Nephron (organoid): ENCODE results near the gene MEN1.

Experiments used
- H3K27ac Mint-ChIP-seq, 3 experiments: 2 replicates each; pipeline ENCODE4 v1.8.0; 2020; ENCODE audit warnings: mixed read lengths in 3 of 3, mild to moderate bottlenecking in 2 of 3, moderate library complexity in 1 of 3
- H3K27me3 Mint-ChIP-seq: 2 replicates; pipeline ENCODE4 v1.8.0; 2021; ENCODE audit warnings: low read depth, mild to moderate bottlenecking, moderate library complexity, mixed read lengths
- H3K36me3 Mint-ChIP-seq: 2 replicates; pipeline ENCODE4 v1.8.0; 2020; ENCODE audit warnings: low read depth, mixed read lengths
- H3K4me1 Mint-ChIP-seq: 2 replicates; pipeline ENCODE4 v1.8.0; 2020; ENCODE audit warnings: mixed read lengths
- H3K4me3 Mint-ChIP-seq, 3 experiments: 2 replicates each; pipeline ENCODE4 v1.8.0; 2020; ENCODE audit warnings: mild to moderate bottlenecking in 3 of 3, mixed read lengths in 3 of 3, moderate library complexity in 2 of 3
- H3K9me3 Mint-ChIP-seq: 2 replicates; pipeline ENCODE4 v1.8.0; 2020; ENCODE audit warnings: mixed read lengths
- TF ChIP-seq, protein P1 (sequence below), 3 experiments: fragments of 200-600 bp; sonication (generic); IDR thresholded peaks; one replicate each; pipeline ENCODE4 v1.5.0; 2021; ENCODE audit warnings: antibody characterized with exemption in 3 of 3; ENCODE audit not compliant: unreplicated experiment in 3 of 3

Gene MEN1

DNA sequence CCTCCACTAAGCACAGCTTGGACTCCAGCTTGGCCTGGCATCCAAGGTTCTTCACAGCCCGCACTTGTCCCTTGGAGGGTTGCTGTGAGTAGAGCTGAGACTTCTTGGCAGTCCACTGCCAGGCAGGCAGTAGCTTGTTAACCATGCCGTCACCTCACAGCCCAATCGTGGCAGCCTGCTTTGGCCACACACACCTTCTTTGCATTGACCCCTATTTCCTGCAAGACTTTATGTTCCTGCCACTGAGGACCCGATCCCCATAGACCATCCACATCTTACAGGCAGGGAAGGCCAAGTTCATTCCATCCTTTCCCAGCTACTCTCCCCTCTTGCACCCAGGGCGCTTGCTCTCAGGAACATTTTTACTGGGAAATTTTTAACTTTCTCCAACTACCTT lies 48.1 kb downstream of the MEN1 start:
- Mint-ChIP-seq H3K9me3 (no peaks in the 10 kb centered on the region), H3K4me3 (peak overlapping the region; percentile 8 to 18 (median 14)), H3K4me1 (peaks cover 62% of the 10 kb centered on the region), H3K36me3 (peaks cover 39% of the 10 kb centered on the region), H3K27ac (peak overlapping the region; percentile 59 to 86 (median 83)), H3K27me3 (no peaks in the 10 kb centered on the region)
- TF ChIP-seq, protein P1, sequence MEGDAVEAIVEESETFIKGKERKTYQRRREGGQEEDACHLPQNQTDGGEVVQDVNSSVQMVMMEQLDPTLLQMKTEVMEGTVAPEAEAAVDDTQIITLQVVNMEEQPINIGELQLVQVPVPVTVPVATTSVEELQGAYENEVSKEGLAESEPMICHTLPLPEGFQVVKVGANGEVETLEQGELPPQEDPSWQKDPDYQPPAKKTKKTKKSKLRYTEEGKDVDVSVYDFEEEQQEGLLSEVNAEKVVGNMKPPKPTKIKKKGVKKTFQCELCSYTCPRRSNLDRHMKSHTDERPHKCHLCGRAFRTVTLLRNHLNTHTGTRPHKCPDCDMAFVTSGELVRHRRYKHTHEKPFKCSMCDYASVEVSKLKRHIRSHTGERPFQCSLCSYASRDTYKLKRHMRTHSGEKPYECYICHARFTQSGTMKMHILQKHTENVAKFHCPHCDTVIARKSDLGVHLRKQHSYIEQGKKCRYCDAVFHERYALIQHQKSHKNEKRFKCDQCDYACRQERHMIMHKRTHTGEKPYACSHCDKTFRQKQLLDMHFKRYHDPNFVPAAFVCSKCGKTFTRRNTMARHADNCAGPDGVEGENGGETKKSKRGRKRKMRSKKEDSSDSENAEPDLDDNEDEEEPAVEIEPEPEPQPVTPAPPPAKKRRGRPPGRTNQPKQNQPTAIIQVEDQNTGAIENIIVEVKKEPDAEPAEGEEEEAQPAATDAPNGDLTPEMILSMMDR (IDR thresholded peaks at IDR 0.05; ENCODE audit: unreplicated experiment in 3 of 3) = no peak

DNA sequence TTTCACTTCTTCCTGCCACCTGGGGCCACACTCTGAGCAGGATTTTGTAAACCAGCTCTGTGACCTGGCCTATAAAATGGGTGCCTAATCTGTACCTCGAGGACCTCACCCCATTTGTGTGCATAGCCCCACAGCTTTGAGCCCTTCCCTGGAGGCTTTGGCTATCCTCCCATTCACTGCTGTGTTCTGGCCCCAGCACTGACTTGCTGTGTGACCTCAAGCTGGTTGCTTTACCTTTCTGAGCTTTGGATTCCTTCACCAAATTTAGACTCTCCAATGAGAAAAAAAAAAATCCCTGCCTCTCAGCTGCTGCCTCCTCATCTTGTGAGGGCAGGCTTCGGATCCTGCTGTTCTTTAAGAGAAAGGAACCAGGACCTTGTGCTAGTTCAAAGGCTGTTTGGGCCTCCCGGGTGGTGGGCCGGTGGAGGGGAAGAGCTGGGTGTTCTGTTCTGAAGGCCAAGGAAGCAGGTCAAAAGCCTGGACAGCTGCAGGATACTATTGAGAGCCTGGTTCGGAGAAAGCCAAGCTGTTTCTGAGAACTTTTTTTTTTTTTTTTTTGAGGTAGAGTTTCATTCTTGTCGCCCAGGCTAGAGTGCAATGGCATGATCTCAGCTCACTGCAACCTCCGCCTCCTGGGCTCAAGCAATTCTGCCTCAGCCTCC lies 49.5 kb downstream of the MEN1 start:
- H3K4me3 Mint-ChIP-seq = peak overlapping the region in 2 of 3 experiments; percentile 15 to 49
- TF ChIP-seq, protein P1 (IDR thresholded peaks at IDR 0.05; ENCODE audit: unreplicated experiment in 3 of 3) = no peak
- H3K9me3 Mint-ChIP-seq = no peaks in the 10 kb centered on the region

DNA sequence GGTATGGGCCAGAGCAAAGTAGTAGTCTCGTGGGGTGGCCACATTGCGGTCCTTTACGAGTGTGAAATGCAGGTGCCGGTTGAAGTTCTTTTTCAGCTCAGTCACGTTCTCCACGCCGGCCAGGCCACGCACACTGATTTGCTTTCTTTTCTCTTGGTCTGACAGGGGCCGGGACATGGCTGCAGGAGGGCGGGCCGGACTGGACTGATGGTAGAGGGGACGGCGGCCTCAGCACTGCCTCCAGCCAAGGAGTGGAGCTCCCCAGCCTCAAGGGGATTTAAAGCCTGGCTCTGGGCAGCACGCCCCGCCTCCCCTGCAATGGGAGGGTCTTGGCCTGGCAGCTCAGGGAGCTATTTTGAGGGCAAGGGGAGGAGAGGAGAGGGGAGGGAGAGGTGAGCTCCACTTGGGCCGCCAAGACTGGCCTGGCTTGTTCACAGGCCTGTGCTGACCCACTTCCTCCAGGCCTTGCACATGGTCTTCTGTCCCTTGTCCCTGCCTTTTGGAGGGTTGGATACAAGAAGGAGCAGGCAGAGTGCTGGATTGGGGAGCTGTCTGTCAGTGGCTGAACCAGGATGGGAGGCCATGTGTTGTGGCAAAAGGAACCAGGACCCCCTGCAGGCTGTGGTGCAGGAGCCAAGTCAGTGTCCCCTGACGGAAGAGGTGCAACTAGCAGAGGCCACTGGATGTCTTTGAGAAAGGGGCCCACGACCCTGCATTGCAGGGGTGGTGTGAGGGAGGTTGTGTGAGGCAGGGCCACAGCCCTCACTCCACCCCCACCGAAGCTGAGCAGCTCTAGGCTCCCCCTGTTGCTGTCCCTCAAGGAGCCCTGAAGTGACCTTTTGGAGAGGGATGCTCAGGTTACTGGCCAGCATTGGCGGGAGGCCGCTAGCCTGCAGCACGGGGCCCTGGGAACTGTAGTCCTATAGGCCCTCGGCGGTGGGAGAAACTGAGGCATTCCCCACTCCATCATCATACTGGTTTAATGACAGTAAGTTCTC lies 50.3 kb downstream of the MEN1 start, which contains the start of gene PYGM:
TSS of gene PYGM (minus strand) at position 253 of the 998 bp plus-strand sequence. CDS start at position 177, 76 bp downstream.
- Mint-ChIP-seq H3K4me3 (peak within 1 kb of the TSS; percentile 47 to 61 (median 54)), H3K27ac (peak within 1 kb of the TSS; percentile 83 to 91 (median 88)), H3K9me3 (no peaks in the 10 kb centered on the region), H3K4me1 (peaks cover 57% of the 10 kb centered on the region), H3K36me3 (peaks cover 24% of the 10 kb centered on the region), H3K27me3 (no peaks in the 10 kb centered on the region)
- TF ChIP-seq, protein P1 (IDR thresholded peaks at IDR 0.05; ENCODE audit: unreplicated experiment in 3 of 3) = no peak

More for the DNA sequence above, 49.5 kb downstream of the MEN1 start:
- Mint-ChIP-seq H3K36me3 (peaks cover 31% of the 10 kb centered on the region), H3K27ac (peak overlapping the region; percentile 80 to 85 (median 83)), H3K27me3 (no peaks in the 10 kb centered on the region), H3K4me1 (peaks cover 62% of the 10 kb centered on the region)

DNA sequence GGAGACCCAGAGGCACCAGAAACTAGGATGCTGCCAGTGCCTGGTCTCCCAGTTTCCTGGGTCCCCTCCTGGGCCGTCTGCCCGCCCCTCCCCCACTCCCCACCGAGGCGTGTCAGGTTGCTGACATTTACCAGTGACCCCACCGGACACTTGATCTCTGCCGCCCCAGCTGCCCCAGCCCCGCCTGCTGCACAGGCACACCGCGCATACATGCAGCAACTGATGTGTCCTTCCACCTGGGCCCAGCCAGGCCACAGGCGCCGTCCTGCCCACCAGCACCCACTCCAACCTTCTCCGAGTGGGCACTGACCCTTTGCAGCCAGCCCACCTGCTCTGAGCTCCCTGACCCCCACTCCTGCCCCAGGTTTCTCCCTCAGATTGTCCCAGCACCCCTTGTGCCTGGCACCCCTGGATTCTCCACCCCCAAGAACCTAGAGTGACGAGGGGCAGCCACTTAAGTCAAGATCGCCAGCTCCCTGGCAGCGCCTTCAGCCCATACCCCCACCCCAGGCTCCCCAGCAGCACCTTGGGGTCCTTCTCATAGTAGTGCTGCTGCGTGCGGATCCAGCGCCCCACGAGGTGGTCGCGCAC lies 51.1 kb downstream of the MEN1 start:
- H3K4me3 Mint-ChIP-seq = peak overlapping the region; percentile 47 to 61 (median 54)
- H3K27me3 Mint-ChIP-seq = no peaks in the 10 kb centered on the region
- H3K9me3 Mint-ChIP-seq = no peaks in the 10 kb centered on the region
- H3K27ac Mint-ChIP-seq = peak overlapping the region; percentile 83 to 91 (median 88)
- peaks cover 16% of the 10 kb centered on the region for H3K36me3 Mint-ChIP-seq
- peaks cover 49% of the 10 kb centered on the region for H3K4me1 Mint-ChIP-seq
- TF ChIP-seq, protein P1 (IDR thresholded peaks at IDR 0.05; ENCODE audit: unreplicated experiment in 3 of 3) = no peak

DNA sequence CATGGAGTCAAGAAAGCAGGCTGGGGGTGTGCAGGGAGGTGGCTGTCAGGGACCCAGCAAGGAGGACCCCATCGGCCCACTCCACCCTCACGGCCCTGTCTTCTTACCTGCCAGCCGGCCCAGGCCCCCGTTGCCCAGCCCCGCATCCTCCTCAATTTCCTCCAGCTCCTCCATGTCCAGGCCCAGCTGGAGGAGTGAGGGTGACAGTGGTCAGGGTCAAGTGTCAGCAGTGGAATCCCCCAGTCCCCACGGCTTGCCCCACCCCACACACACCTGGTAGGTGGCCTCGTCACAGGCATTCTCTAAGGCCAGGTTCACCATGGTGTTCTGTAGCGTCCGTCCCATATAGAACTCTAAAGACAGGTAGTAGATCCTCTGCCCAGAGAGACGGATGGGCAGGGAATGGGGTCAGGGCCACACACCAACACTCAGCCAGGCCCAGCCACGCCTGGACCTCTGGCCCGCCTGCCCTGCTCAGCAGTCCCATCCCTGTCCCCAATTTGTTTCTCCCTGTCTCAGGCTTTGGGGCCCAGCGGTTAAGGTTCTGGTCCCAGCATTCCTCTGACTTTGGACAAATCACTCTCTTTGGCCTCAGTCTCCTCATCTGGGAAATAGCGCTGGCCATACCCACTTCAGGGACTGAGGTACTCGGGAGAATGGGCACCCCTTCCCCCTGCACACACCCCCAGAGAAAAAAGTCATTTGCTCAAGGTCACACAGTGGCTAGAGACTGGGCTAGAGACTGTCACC lies 51.8 kb downstream of the MEN1 start:
- Mint-ChIP-seq H3K4me1 (peaks cover 41% of the 10 kb centered on the region), H3K4me3 (no peak overlapping the region), H3K27me3 (no peaks in the 10 kb centered on the region), H3K36me3 (peaks cover 9% of the 10 kb centered on the region), H3K9me3 (no peaks in the 10 kb centered on the region), H3K27ac (no peak overlapping the region)
- TF ChIP-seq, protein P1 (IDR thresholded peaks at IDR 0.05; ENCODE audit: unreplicated experiment in 3 of 3) = no peak
